KMS-11 (cell line): ENCODE data around the gene POLR1E.

Experiments used
- H2AFZ ChIP-seq: fragments of 200-600 bp; sonication (generic); 2 replicates; pipeline ENCODE4 v1.6.1; 2016; ENCODE audit warnings: antibody characterized with exemption, mixed run types, low read depth
- H3K27ac ChIP-seq: fragments of 200-600 bp; sonication (generic); 2 replicates; pipeline ENCODE4 v1.6.1; 2016; ENCODE audit warnings: mild to moderate bottlenecking, mixed run types
- H3K27me3 ChIP-seq: fragments of 200-600 bp; sonication (generic); 2 replicates; pipeline ENCODE4 v1.6.1; 2017; ENCODE audit warnings: mild to moderate bottlenecking, low read depth, mixed run types, moderate library complexity; ENCODE audit not compliant: insufficient read depth
- H3K36me3 ChIP-seq: fragments of 200-600 bp; sonication (generic); 2 replicates; pipeline ENCODE4 v1.6.1; 2017; ENCODE audit warnings: mild to moderate bottlenecking, mixed run types; ENCODE audit not compliant: insufficient read depth
- H3K4me1 ChIP-seq: fragments of 200-600 bp; sonication (generic); 2 replicates; pipeline ENCODE4 v1.6.1; 2016; ENCODE audit warnings: mild to moderate bottlenecking, low read depth, mixed run types; ENCODE audit not compliant: poor library complexity, severe bottlenecking
- H3K4me2 ChIP-seq: fragments of 200-600 bp; sonication (generic); 2 replicates; pipeline ENCODE4 v1.7.0; 2016; ENCODE audit warnings: mild to moderate bottlenecking, mixed run types
- H3K4me3 ChIP-seq: fragments of 200-600 bp; sonication (generic); IDR thresholded peaks from 2 replicates; pipeline ENCODE4 v1.6.1; 2017; ENCODE audit warnings: low read depth, low read length, mixed read lengths; ENCODE audit not compliant: insufficient read depth
- H3K79me2 ChIP-seq: fragments of 200-600 bp; sonication (generic); 2 replicates; pipeline ENCODE4 v1.6.1; 2016; ENCODE audit warnings: low read depth, mixed run types; ENCODE audit not compliant: insufficient read depth
- H3K9ac ChIP-seq: fragments of 200-600 bp; sonication (generic); 2 replicates; pipeline ENCODE4 v1.6.1; 2016; ENCODE audit warnings: mild to moderate bottlenecking, mixed run types
- H4K20me1 ChIP-seq: fragments of 200-600 bp; sonication (generic); 2 replicates; pipeline ENCODE4 v1.6.1; 2016; ENCODE audit warnings: mild to moderate bottlenecking, mixed run types; ENCODE audit not compliant: insufficient read depth
- CTCF ChIP-seq: fragments of 200-600 bp; sonication (generic); conservative IDR thresholded peaks from 2 replicates; pipeline ENCODE4 v1.6.1; 2017; ENCODE audit warnings: low read depth, mild to moderate bottlenecking, antibody characterized with exemption, low read length, moderate library complexity, mixed read lengths

POLR1E gene

GRCh38 chr9:37449862-37450632 lies 35.7 kb upstream of the POLR1E start:
- Histone ChIP-seq H3K9ac (no peak overlapping the region), H3K4me3 (no peak overlapping the region), H4K20me1 (no peaks in the 10 kb centered on the region), H3K4me2 (no peak overlapping the region), H2AFZ (no peak overlapping the region), H3K27ac (no peak overlapping the region), H3K27me3 (no peaks in the 10 kb centered on the region), H3K79me2 (0 out of 2 replicates have a peak, but pooled peaks cover 6% of the 10 kb centered on the region), H3K36me3 (peaks cover 3% of the 10 kb centered on the region; the same call in 1 of the 2 replicates), H3K4me1 (no peaks in the 10 kb centered on the region)
- TF ChIP-seq CTCF, result no peak

- Histone ChIP-seq H2AFZ (no peak overlapping the region), H3K4me3 (no peak overlapping the region), H3K9ac (no peak overlapping the region), H3K27ac (no peak overlapping the region), H3K4me2 (no peak overlapping the region), H3K27me3 (no peaks in the 10 kb centered on the region), H3K36me3 (peaks cover 3% of the 10 kb centered on the region; the same call in 1 of the 2 replicates), H3K4me1 (no peaks in the 10 kb centered on the region), H4K20me1 (no peaks in the 10 kb centered on the region), H3K79me2 (peaks cover 12% of the 10 kb centered on the region; the same call in 1 of the 2 replicates)
- no peak for TF ChIP-seq CTCF
Measured at GRCh38 chr9:37451628-37452027, 34.1 kb upstream of the POLR1E start.

GRCh38 chr9:37452611-37453010 lies 33.1 kb upstream of the POLR1E start:
- no peaks in the 10 kb centered on the region for H3K4me1 ChIP-seq
- no peak for TF ChIP-seq CTCF
- no peak overlapping the region for H2AFZ ChIP-seq
- peaks cover 12% of the 10 kb centered on the region; the same call in 1 of the 2 replicates for H3K79me2 ChIP-seq
- no peak overlapping the region for H3K9ac ChIP-seq
- no peak overlapping the region for H3K4me3 ChIP-seq
- H4K20me1 ChIP-seq, result no peaks in the 10 kb centered on the region
- no peaks in the 10 kb centered on the region for H3K27me3 ChIP-seq
- H3K4me2 ChIP-seq, result no peak overlapping the region
- no peak overlapping the region for H3K27ac ChIP-seq
- H3K36me3 ChIP-seq, result peaks cover 3% of the 10 kb centered on the region; the same call in 1 of the 2 replicates

- Histone ChIP-seq H3K4me2 (no peak overlapping the region), H2AFZ (no peak overlapping the region), H3K9ac (no peak overlapping the region), H4K20me1 (no peaks in the 10 kb centered on the region), H3K4me1 (no peaks in the 10 kb centered on the region), H3K4me3 (no peak overlapping the region), H3K36me3 (peaks cover 3% of the 10 kb centered on the region; the same call in 1 of the 2 replicates), H3K27ac (no peak overlapping the region), H3K27me3 (no peaks in the 10 kb centered on the region), H3K79me2 (peaks cover 12% of the 10 kb centered on the region; the same call in 1 of the 2 replicates)
- TF ChIP-seq CTCF, result no peak
Measured at GRCh38 chr9:37453827-37454226, 31.9 kb upstream of the POLR1E start.
